GM12878 (cell line): ENCODE data around the gene PAM16. TPM values are rescaled to one million over a fixed set of nuclear protein-coding genes. Genes with fewer than 3 reads are reported as not detected.

Source experiments
- ATAC-seq: fragments of 200-7000 bp; cut with Tn5 transposase; 3 replicates; pipeline ENCODE4 v1.9.1; 2020; ENCODE audit warnings: mild to moderate bottlenecking, moderate library complexity
- BruUV-seq: library from RNA; stranded (reverse); fragments of 400-500 nt; replicated peaks from 2 replicates; lab custom pipeline; 2021; lab: Mats Ljungman, UMichigan
- CTCF ChIA-PET: fragments of 300-600 bp; sonication (Branson Sonifier 250); formaldehyde crosslinking; extraction: SDS; loops from one replicate; lab custom pipeline; 2021; ENCODE audit warnings: inconsistent platforms; lab: Yijun Ruan, JAX
- POLR2A ChIA-PET: fragments of 350-600 bp; formaldehyde crosslinking; extraction: SDS; loops from one replicate; lab custom pipeline; 2021; ENCODE audit warnings: inconsistent platforms; lab: Charles Lee
- RAD21 ChIA-PET: fragments of 300-600 bp; sonication (Branson Sonifier 250); formaldehyde crosslinking; loops from one replicate; lab custom pipeline; 2023; ENCODE audit warnings: antibody characterized with exemption; ENCODE audit not compliant: unreplicated experiment; lab: Charles Lee
- SMC1A ChIA-PET: fragments of 300-600 bp; sonication (Branson Sonifier 250); formaldehyde crosslinking; loops from one replicate; lab custom pipeline; 2023; ENCODE audit not compliant: unreplicated experiment, uncharacterized antibody; lab: Charles Lee
- DNase-seq: peaks from one replicate; pipeline ENCODE4 v3.0.0-alpha.2; 2011; ENCODE audit warnings: low read depth, low spot score
- FAIRE-seq: peaks from 3 replicates; lab custom pipeline; 2011; peaks lifted over from hg19 to GRCh38; lab: Jason Lieb, UNC
- H2AFZ ChIP-seq: 2 replicates; pipeline ENCODE4 v1.6.0; 2011; ENCODE audit warnings: low read depth, low read length, control low read depth; ENCODE audit not compliant: control insufficient read depth
- H3K27ac ChIP-seq: 2 replicates; pipeline ENCODE4 v1.5.1; 2011; ENCODE audit warnings: control low read depth; ENCODE audit not compliant: control insufficient read depth, insufficient read depth
- H3K27me3 ChIP-seq, 2 experiments: replicated peaks in 1 of 2; 2 replicates each; pipeline versions ENCODE4 v1.6.0 to v1.6.1; 2011; ENCODE audit warnings: low read length in 1 of 2; ENCODE audit not compliant: control insufficient read depth in 2 of 2, insufficient read depth in 2 of 2
- H3K36me3 ChIP-seq, 2 experiments: 2 replicates each; pipeline ENCODE4 v1.5.1; 2011; ENCODE audit warnings: low read length in 1 of 2; ENCODE audit not compliant: control insufficient read depth in 2 of 2, insufficient read depth in 2 of 2
- H3K4me1 ChIP-seq: 2 replicates; pipeline ENCODE4 v1.6.1; 2011; ENCODE audit warnings: mild to moderate bottlenecking, low read length, moderate library complexity, mixed read lengths; ENCODE audit not compliant: control insufficient read depth, insufficient read depth
- H3K4me2 ChIP-seq: 2 replicates; pipeline ENCODE4 v1.6.0; 2011; ENCODE audit warnings: control low read depth; ENCODE audit not compliant: control insufficient read depth, insufficient read depth
- H3K4me3 ChIP-seq: fragments of 200-600 bp; sonication (generic); 2 replicates; pipeline ENCODE4 v1.5.1; 2016
- H3K79me2 ChIP-seq: 2 replicates; pipeline ENCODE4 v1.6.0; 2011; ENCODE audit warnings: low read length; ENCODE audit not compliant: control insufficient read depth, insufficient read depth
- H3K9ac ChIP-seq: 2 replicates; pipeline ENCODE4 v1.8.0; 2011; ENCODE audit warnings: low read length, control low read depth, mixed read lengths; ENCODE audit not compliant: control insufficient read depth, insufficient read depth
- H3K9me3 ChIP-seq: replicated peaks from 3 replicates; pipeline ENCODE4 v1.5.1; 2011; ENCODE audit warnings: mild to moderate bottlenecking, low read length; ENCODE audit not compliant: control insufficient read depth, insufficient read depth
- H4K20me1 ChIP-seq: 2 replicates; pipeline ENCODE4 v1.6.0; 2011; ENCODE audit not compliant: control insufficient read depth, insufficient read depth
- CBX3 ChIP-seq: fragments of 200-600 bp; sonication (generic); IDR thresholded peaks from 2 replicates; pipeline ENCODE4 v1.6.1; 2016; ENCODE audit warnings: low read depth, borderline replicate concordance
- E2F8 ChIP-seq: fragments of 450-650 bp; IDR thresholded peaks from 2 replicates; pipeline ENCODE4 v1.6.1; 2018; ENCODE audit warnings: mild to moderate bottlenecking, low read depth, moderate library complexity; ENCODE audit not compliant: partially characterized antibody
- ETV6 ChIP-seq, 2 experiments: fragments of 450-650 bp in 1 of 2; IDR thresholded peaks in 1 of 2; conservative IDR thresholded peaks in 1 of 2; 2 replicates each; pipeline ENCODE4 v1.6.1; 2014; ENCODE audit warnings: antibody characterized with exemption in 1 of 2, borderline replicate concordance in 1 of 2, low read depth in 1 of 2, mild to moderate bottlenecking in 1 of 2, moderate library complexity in 1 of 2
- FOXK2 ChIP-seq: fragments of 450-650 bp; IDR thresholded peaks from 2 replicates; pipeline ENCODE4 v1.6.1; 2017; ENCODE audit warnings: mild to moderate bottlenecking, moderate library complexity
- GATAD2B ChIP-seq: fragments of 450-650 bp; conservative IDR thresholded peaks from 2 replicates; pipeline ENCODE4 v1.6.1; 2017; ENCODE audit warnings: low read depth, mild to moderate bottlenecking, moderate library complexity
- MEF2A ChIP-seq: IDR thresholded peaks from 2 replicates; pipeline ENCODE4 v1.6.1; 2011; ENCODE audit warnings: low read depth, mild to moderate bottlenecking, low read length, moderate library complexity; ENCODE audit not compliant: insufficient read depth
- POU2F2 ChIP-seq: IDR thresholded peaks from 3 replicates; pipeline ENCODE4 v1.6.1; 2011; ENCODE audit warnings: low read depth, mild to moderate bottlenecking, low read length, borderline replicate concordance
- RBBP5 ChIP-seq: fragments of 200-600 bp; sonication (generic); conservative IDR thresholded peaks from 2 replicates; pipeline ENCODE4 v1.6.1; 2016
- SUPT20H ChIP-seq: IDR thresholded peaks from 2 replicates; pipeline ENCODE4 v1.6.1; 2011; ENCODE audit warnings: low read depth, mild to moderate bottlenecking, low read length, moderate library complexity, borderline replicate concordance; ENCODE audit not compliant: control insufficient read depth
- YY1 ChIP-seq: IDR thresholded peaks from 2 replicates; pipeline ENCODE4 v1.6.1; 2011; ENCODE audit warnings: low read depth, mild to moderate bottlenecking, low read length
- ZZZ3 ChIP-seq: IDR thresholded peaks from 2 replicates; pipeline ENCODE4 v1.6.1; 2011; ENCODE audit warnings: low read depth; ENCODE audit not compliant: control insufficient read depth, insufficient read length
- WGBS: methylation state at CpG from one replicate; pipeline ENCODE4 v1.1.6; 2016; ENCODE audit warnings: low lambda C conversion rate; ENCODE audit not compliant: insufficient replicate concordance, insufficient coverage; ENCODE audit errors: missing lambda C conversion rate; 5-methylcytosine and 5-hydroxymethylcytosine counted together
- in situ Hi-C: fragments of 300-500 bp; cut with MboI; formaldehyde crosslinking; loops from 9 replicates; pipeline ENCODE4 v1.14.3; 2018; ENCODE audit warnings: mixed read lengths
- intact Hi-C: fragments of 100-400 bp; cut with micrococcal nuclease; formaldehyde crosslinking; loops from one replicate; pipeline ENCODE4 v1.14.2; 2022; ENCODE audit not compliant: unreplicated experiment
- polyA plus RNA-seq, 11 experiments: library from polyadenylated mRNA; depleted of rRNA in 4 of 11; unstranded in 6 of 11; stranded (reverse) in 5 of 11; fragments of >200 nt; fragmentation: Nextera tagmentation in 4 of 11; fragmentation: Illumina TruSeq in 1 of 11; extraction: Ambion mirVana in 4 of 11; extraction: Trizol in 1 of 11; gene quantifications; 1 replicate in 1 of 11; 2 replicates in 10 of 11; pipeline versions ENCODE4 v1.2.1 to v1.2.3, GENCODE V29; 2011 to 2016; ENCODE audit warnings: inconsistent platforms in 2 of 11, missing spikeins in 2 of 11, low read depth in 1 of 11
- total RNA-seq, 4 experiments: library from RNA; depleted of rRNA in 3 of 4; stranded (reverse); fragments of >200 nt in 3 of 4; fragmentation: Illumina TruSeq in 1 of 4; extraction: Trizol in 1 of 4; gene quantifications; 2 replicates each; pipeline versions ENCODE4 v1.2.1 to v1.2.3, GENCODE V29; 2013 to 2021

PAM16 gene
- total and polyA plus RNA-seq, 10 of the 15 experiments (the other 5 are each of a cell fraction or from before 2014, with no cell fraction given) = 18.5 to 94.3 (median 51.5) TPM

GRCh38 chr16:4370151-4370550, 19.0 kb upstream of the PAM16 start:
- Histone ChIP-seq H3K27ac (no peak overlapping the region), H3K79me2 (no peaks in the 10 kb centered on the region), H3K36me3 (peaks cover 0 to 7% of the 10 kb centered on the region in 2 experiments; a peak in 2 of 4 replicates), H3K4me1 (peaks cover 7% of the 10 kb centered on the region), H3K9ac (no peak overlapping the region), H3K27me3 (no peaks in the 10 kb centered on the region), H3K4me2 (no peak overlapping the region), H2AFZ (no peak overlapping the region), H4K20me1 (peaks cover 5% of the 10 kb centered on the region), H3K9me3 (no peaks in the 10 kb centered on the region), H3K4me3 (no peak overlapping the region)
- DNase-seq = no peak
- WGBS = 89% methylated on average over 3 of the region's 3 CpGs
- no peak for TF ChIP-seq RBBP5
- TF ChIP-seq CBX3 = no peak
- no peak for TF ChIP-seq ZZZ3
- no peak for TF ChIP-seq YY1
- no peak for TF ChIP-seq MEF2A
- no peak for TF ChIP-seq E2F8
- TF ChIP-seq GATAD2B = no peak
- no peak for TF ChIP-seq SUPT20H
- no peak for TF ChIP-seq FOXK2
- TF ChIP-seq ETV6 (conservative IDR thresholded peaks at IDR 0.05 in 1 of 2, IDR thresholded peaks at IDR 0.05 in 1 of 2; ENCODE audit: borderline replicate concordance in 1 of 2, low read depth in 1 of 2) = no peak
- no peak for TF ChIP-seq POU2F2
- FAIRE-seq = no peak
- no peak for ATAC-seq
- ChIA-PET RAD21 (no interaction called here), POLR2A (interaction anchor here (0.5 kb wide), 1 partner anchor 366 kb away, joined by 3 read pairs; no protein-coding TSS in a partner anchor), SMC1A (no interaction called here), CTCF (interaction anchor here (0.6 to 1.9 kb wide), 3 partner anchors 19 to 58 kb away, joined by 3 to 11 read pairs (median 5); no protein-coding TSS in a partner anchor)
- BruUV-seq = no TSS peak
- in situ Hi-C loops (no loop called here), intact Hi-C loops (no loop called here)
